Uterus (tissue), 2 donors: Measurements from ENCODE around the gene GCNT3.

ENCODE experiments used
- POLR2A ChIP-seq, 2 donors: fragments of 450-650 bp; IDR thresholded peaks; one replicate each; pipeline ENCODE4 v1.6.1; 2016; ENCODE audit warnings: antibody characterized with exemption in 2 of 2, mild to moderate bottlenecking in 1 of 2, moderate library complexity in 1 of 2
- TF ChIP-seq, protein P1 (sequence below), 4 experiments: fragments of 200-600 bp in 2 of 4; fragments of 450-650 bp in 2 of 4; sonication (generic) in 2 of 4; IDR thresholded peaks; one replicate each; pipeline ENCODE4 v1.5.1; 2016 to 2019; ENCODE audit warnings: antibody characterized with exemption in 4 of 4, mild to moderate bottlenecking in 2 of 4, moderate library complexity in 1 of 4

- TF ChIP-seq, protein P1, sequence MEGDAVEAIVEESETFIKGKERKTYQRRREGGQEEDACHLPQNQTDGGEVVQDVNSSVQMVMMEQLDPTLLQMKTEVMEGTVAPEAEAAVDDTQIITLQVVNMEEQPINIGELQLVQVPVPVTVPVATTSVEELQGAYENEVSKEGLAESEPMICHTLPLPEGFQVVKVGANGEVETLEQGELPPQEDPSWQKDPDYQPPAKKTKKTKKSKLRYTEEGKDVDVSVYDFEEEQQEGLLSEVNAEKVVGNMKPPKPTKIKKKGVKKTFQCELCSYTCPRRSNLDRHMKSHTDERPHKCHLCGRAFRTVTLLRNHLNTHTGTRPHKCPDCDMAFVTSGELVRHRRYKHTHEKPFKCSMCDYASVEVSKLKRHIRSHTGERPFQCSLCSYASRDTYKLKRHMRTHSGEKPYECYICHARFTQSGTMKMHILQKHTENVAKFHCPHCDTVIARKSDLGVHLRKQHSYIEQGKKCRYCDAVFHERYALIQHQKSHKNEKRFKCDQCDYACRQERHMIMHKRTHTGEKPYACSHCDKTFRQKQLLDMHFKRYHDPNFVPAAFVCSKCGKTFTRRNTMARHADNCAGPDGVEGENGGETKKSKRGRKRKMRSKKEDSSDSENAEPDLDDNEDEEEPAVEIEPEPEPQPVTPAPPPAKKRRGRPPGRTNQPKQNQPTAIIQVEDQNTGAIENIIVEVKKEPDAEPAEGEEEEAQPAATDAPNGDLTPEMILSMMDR (IDR thresholded peaks at IDR 0.05) = no peak
- no peak for TF ChIP-seq POLR2A (IDR thresholded peaks at IDR 0.05)
Measured at GRCh38 chr15:59618406-59618805, 6.8 kb downstream of the GCNT3 start.
